ENCODE measurements around the gene PXDN.
"Not testable (repeated sequence)": the region's sequence is repeated elsewhere in the genome, so short reads cannot be mapped to it uniquely, and the experiment has no call there.

PXDN gene

GRCh38 chr2:1744446-1745170 lies at the start of gene PXDN:
Gene PXDN, minus strand, starts transcription at chr2:1744515. Its CDS starts 60 bp downstream, at chr2:1744455.
- DNase-seq: no peak

GRCh38 chr2:1793868-1794445 lies 49.6 kb upstream of the PXDN start:
- DNase-seq: no peak

DNA sequence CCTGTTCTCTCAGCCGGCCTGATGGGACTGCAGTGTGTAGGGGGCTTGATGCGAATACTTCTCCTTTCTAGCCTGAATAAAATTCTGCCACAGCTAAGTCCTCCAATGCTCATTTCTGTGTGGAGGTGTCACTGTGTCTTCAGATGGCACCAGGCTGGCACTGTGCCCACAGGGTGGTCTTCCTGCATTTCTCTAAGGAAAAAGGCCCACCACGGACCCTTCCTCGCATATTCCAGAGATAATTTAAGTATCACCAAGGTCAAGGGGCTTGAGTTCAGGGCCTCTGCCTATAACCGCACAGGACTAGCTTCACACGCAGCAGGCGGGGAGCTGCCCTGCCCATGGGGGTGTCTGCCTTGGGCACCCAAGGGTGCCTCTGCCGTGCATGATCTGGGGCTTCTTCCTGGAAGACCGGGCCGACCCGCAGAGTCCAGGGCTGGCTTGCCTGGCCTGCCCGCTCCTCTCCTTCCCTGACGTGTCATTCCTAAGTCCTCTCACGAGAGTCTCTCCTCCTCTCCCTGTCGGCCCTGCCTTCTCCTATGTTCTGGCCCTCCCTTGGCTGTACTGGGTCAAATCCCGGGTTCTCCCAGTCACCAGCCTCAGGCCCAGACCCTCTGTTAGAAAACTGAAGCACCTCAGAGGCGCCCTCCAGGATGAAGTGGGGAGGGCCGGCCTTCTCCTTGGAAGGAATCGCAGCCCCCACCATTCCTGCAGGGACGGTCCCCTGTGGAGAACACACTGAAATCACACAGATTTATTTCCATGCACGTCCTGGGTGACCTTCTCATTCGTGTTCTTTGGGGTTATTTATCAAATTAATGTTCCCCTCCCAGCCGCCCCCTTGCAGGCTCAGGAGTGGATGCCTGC lies 48.9 kb upstream of the PXDN start:
- no peak for DNase-seq

GRCh38 chr2:1791685-1792435 lies 47.5 kb upstream of the PXDN start:
- no peak for DNase-seq

- DNase-seq: no peak
Measured at GRCh38 chr2:1791006-1791605, 46.8 kb upstream of the PXDN start.

DNA sequence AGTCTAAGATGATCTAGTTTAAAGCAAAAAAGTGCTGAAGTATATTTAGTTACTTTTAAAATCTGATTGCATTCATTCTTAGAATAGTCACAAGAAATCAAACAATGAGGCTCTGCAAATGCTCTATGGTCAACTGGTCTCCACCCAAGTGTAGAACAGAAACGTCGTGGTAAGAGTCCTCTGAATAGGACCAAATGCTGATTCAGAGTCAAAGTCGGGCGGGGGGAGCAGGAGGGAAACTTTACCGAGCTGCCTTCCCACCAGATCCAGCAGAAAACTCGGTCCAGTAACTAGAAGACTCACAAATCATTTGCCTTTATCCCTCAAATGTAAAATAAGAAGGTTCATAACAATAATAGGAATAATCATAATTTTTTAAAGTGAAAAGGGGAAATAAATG lies 46.2 kb upstream of the PXDN start:
- DNase-seq: no peak

- no peak for DNase-seq
Measured at GRCh38 chr2:1789610-1790009, 45.3 kb upstream of the PXDN start.

GRCh38 chr2:1788478-1788959 lies 44.2 kb upstream of the PXDN start:
- DNase-seq: no peak

- no peak for DNase-seq
Measured at GRCh38 chr2:1787755-1788477, 43.6 kb upstream of the PXDN start.

DNA sequence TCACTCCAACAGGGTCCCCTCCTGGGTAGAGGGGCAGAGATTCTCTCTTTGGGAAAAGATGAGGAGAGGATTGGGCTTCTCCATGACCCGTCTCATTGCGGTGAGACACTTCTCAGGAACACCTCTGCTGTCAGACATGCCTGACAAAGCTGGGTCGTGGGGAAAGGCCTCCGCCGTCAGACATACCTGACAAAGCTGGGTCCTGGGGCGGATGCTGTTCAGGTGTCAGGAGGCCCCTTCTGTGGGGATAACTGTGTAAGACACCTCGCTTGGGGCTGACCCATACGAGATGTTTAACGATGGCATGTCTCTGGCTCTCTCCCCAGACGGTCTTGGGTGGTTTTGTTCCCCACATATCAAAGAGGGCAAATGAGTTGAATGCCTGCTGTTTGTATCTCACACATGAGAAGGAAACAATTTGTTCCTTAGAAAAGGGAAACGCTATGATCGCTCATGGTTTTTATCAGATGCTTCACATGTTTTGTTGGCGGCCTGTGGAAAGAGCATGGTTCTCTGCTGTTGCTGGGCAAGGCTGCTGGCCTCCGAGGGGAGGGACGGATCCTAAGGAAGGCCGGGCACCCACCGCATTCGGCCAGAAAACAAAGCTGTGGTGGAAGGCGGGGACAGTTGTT lies 40.8 kb upstream of the PXDN start:
- no peak for DNase-seq

DNA sequence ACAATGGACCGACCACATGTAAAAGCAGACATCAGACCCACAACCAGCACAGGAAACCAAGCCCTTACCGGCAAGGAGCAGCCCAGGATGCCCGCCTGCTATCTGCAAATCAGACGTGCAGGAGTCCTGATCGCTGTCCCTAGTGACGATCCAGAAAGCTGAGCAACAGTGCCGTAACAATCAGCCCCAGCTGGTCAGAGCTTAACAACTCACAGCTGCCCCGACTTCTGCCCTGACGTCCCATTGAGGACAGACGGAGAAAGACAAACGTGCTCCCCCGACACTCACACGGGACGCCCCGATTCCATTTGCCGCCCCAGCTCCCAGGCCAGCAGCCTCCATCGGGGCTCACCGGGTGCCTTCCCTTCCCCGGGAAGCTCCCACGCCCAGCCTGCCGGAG lies 39.8 kb upstream of the PXDN start:
- no peak for DNase-seq

DNA sequence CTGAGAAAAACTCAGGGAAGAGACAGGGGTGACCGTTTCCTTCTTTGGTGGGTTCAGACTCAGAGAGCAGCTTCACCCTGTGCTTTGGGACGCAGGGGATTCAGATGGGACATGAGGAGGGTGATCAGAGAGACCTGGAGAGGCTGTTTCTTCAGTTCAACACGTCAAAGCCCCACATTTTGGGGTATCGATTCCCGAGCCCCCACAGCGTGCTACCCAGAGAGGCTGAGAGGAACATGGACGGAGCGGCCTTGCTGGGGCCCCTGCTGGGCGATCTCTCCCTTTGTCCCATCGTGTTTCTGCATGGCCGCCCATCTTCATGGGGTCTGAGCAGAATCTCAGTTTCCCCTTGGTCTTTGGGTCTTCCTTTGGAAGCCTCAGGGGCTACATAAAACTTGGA lies 38.2 kb upstream of the PXDN start:
- no peak for DNase-seq

GRCh38 chr2:1781291-1782080 lies 37.2 kb upstream of the PXDN start:
- DNase-seq: peak in 1 of 2 experiments; percentile 4

DNA sequence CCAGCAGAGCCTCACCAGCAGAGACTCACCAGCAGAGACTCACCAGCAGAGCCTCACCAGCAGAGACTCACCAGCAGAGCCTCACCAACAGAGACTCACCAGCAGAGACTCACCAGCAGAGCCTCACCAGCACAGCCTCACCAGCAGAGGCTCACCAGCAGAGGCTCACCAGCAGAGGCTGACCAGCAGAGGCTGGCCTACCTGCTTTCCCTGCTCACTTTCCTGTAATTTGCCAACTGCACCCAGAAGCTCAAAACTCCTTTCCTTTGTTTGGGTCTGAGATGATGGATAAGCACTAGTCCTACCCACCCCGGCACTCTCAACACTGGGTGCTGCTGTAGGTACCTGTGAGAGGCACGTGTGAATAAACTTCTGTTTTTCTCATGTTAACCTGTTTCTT lies 36.4 kb upstream of the PXDN start:
- no peak for DNase-seq

GRCh38 chr2:1780054-1780453 lies 35.7 kb upstream of the PXDN start:
- not testable (repeated sequence) for DNase-seq

- no peak for DNase-seq
Measured at GRCh38 chr2:1778566-1778965, 34.3 kb upstream of the PXDN start.

DNA sequence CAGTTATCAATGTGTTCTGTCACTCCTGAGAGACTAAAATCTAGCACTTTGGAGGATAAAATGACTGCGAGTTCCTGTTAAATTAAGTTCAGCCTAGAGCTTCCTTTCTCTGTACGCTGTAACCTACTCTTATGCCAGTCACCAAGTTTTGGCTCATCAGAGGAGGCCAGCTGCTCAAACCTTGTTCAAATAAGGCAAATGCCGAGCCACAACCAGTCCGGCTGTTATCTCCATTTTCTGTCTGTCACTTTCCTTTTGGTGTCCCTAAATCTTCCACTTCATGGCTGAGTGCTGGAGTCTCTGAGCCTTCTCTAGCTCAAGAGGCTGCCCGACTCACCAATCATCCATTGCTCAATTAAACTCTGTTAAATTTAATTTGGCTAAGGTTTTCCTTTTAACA lies 33.5 kb upstream of the PXDN start:
- DNase-seq: no peak

DNA sequence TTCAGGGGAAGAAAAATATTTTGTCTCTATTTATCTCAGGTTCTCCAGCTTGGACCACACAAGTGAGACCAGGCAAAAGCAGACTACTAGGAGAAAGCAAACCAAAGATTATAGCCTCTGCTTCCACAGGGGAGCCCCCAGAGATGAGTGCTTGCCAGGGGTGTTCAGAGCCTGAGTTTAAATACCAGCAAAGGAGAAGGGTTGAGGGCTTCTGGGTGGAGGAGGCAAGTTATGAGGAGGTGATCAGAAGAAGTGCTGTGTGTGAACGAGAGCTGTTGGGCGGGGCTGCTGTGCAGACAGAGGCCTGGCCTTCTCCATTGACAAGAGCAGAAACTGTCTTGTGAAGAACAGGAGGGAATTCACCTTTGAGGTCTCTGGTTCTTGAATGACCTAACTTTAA lies 32.8 kb upstream of the PXDN start:
- DNase-seq: no peak

DNA sequence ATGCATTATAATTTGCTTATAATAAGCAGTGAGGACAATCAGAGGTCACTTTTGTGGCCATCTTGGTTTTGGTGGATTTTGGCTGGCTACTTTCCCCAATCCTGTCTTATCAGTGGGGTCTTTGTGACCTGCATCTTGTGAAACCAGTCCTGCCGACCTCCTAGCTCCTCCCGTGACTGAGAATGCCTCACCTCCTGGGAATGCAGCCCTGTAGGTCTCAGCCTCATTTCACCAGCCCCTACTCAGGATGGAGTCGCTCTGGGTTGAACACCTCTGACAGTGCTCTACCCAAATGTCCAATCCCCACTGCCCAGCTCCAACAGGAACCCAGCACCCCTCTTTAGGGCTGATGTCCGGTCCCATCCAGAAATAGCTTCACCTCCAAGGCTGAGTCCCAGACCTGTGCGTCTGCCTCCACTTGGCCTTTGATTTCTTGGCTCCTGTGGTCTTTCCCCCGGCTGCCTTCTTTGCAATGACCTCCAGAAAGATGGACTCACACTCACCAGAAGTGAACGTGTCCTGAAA lies 31.3 kb upstream of the PXDN start:
- DNase-seq: no peak

DNA sequence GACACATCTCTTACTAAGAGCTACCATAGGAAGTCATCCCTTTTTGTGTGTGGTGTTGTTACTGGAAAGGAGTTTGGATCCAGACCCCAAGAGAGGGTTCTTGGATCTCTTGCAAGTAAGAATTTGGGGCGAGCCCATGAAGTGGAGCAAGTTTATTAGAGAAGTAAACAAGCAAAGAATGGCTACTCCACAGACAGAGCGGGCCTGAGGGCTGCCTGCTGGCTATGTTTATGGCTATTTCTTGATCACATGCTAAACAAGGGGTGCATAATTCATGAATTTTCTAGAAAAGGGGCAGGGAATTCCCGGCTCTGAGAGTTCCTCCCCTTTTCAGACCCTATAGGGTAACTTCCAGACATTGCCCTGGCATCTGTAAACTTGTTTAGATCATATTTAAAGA lies 30.6 kb upstream of the PXDN start:
- DNase-seq: no peak

Data from activated CD4-positive, alpha-beta T cell treated with anti-CD3 and anti-CD28 coated beads, Interleukin-2, amount 50 U/mL, for 48 hours (primary cell).